ENCODE results near the gene MUC4. TPM values are rescaled to one million over a fixed set of nuclear protein-coding genes. Genes with fewer than 3 reads are reported as not detected.
A peak's percentile ranks its signal among the peaks of the same experiment; 100 is the strongest.

The MUC4 gene
- total and polyA plus RNA-seq, 9 of the 15 experiments (the other 6 are each of a cell fraction or from before 2014, with no cell fraction given) = under 0.01 to 0.21 (median 0.10) TPM; not detected in 4

DNA sequence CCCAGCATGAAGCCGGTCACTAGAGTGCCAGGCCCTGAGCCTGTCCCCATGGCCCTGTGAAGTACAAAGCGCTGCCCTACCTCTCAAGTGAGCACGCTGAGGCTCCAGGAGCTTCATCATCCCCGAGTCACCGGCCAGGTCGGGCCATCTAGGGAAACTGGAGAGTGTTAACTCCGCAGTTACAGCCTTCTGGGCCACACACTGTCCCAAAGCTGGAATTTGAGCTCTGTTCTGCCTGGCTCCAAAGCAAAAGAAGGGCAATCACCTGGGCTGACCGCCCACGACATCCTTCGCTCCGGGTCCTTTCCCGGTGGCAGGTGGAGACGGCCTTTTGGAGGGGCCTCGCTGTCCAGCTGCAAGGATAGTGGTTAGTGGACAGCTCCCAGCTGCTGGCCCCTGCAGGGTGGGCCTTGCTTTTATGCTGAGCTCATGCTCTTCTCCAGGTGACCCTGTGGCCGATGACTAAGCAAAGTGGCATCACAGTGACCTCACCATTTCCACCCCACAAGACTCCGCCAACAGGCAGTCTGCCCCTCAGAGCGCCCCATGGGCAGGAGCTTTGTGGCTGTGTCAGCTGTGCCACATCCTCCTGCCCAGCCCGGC is 3.5 kb upstream of the MUC4 start:
- Histone ChIP-seq H2AFZ (ENCODE audit: low read depth, low read length) (no peak overlapping the region), H3K9me1 (ENCODE audit: control insufficient read depth, insufficient read depth, low read length) (peaks cover 3% of the 10 kb centered on the region), H3K4me2 (ENCODE audit: insufficient read depth, low read length) (peak overlapping the region; percentile 41; the same call in 1 of the 2 replicates), H3K36me3 (ENCODE audit: control insufficient read depth, insufficient read depth, low read length) (no peaks in the 10 kb centered on the region), H3K9me3 (replicated peaks; ENCODE audit: control insufficient read depth, insufficient read depth, low read depth, low read length) (no peaks in the 10 kb centered on the region), H3K4me3 (no peak overlapping the region), H3K9ac (ENCODE audit: insufficient read depth in 1 of 2, low read depth in 2 of 2, low read length in 2 of 2) (peak overlapping the region in 1 of 2 experiments; percentile 56; a peak in 2 of 4 replicates), H3K79me2 (ENCODE audit: control insufficient read depth, insufficient read depth, low read length) (no peaks in the 10 kb centered on the region), H3K27ac (ENCODE audit: extremely low read depth, low read depth, low read length) (peak overlapping the region; percentile 41; the same call in 1 of the 3 replicates), H3K4me1 (replicated peaks in 1 of 2; ENCODE audit: control insufficient read depth in 2 of 2, insufficient read depth in 2 of 2, low read length in 2 of 2) (peaks cover 10 to 36% of the 10 kb centered on the region in 2 experiments), H4K20me1 (replicated peaks; ENCODE audit: control insufficient read depth, insufficient read depth, low read length) (no peaks in the 10 kb centered on the region), H3K27me3 (ENCODE audit: control insufficient read depth in 2 of 2, insufficient read depth in 2 of 2, low read length in 2 of 2) (peaks cover 10 to 39% of the 10 kb centered on the region in 2 experiments; a peak in 3 of 5 replicates)
- intact Hi-C loops (cut with micrococcal nuclease) (no loop called here), in situ Hi-C loops (cut with MboI) (no loop called here)
- POLR2A ChIA-PET = interaction anchor here (0.6 to 1.6 kb wide), 8 partner anchors 9 to 544 kb away, joined by 3 to 12 read pairs (median 4); no protein-coding TSS in a partner anchor
- CTCF ChIA-PET (ENCODE audit: low intra/inter-chr PET ratio) = no interaction called here
- no TSS peak for BruUV-seq (replicated peaks)
- ATAC-seq = peak; percentile 75
- 33% methylated on average over 17 of the region's 18 CpGs for WGBS (ENCODE audit: insufficient coverage, low coverage, missing lambda C conversion rate)
- FAIRE-seq = no peak
- DNase-seq (ENCODE audit: extremely low read depth in 1 of 4, low spot score in 3 of 4) = peak in 3 of 4 experiments; percentile 57 to 77 (median 73)
- TF ChIP-seq NUFIP1 (IDR thresholded peaks at IDR 0.05; ENCODE audit: partially characterized antibody) (no peak), C11orf30 (IDR thresholded peaks at IDR 0.05; ENCODE audit: low read depth) (peak; percentile 93), L3MBTL2 (IDR thresholded peaks at IDR 0.05) (peak; percentile 63), ARID1B (IDR thresholded peaks at IDR 0.05) (peak; percentile 56), SMARCE1 (IDR thresholded peaks at IDR 0.05) (peak; percentile 37; the same call in 1 of the 2 replicates), MYBL2 (IDR thresholded peaks at IDR 0.05; ENCODE audit: low read depth) (no peak), MYBL2 (CRISPR knock-in tag; IDR thresholded peaks at IDR 0.05; ENCODE audit: borderline replicate concordance) (no peak), ZKSCAN3 (CRISPR knock-in tag; IDR thresholded peaks at IDR 0.05) (no peak), NR2C2 (CRISPR knock-in tag; IDR thresholded peaks at IDR 0.05) (no peak), NR2C2 (tag; IDR thresholded peaks at IDR 0.05) (no peak), SMAD3 (CRISPR knock-in tag; conservative IDR thresholded peaks at IDR 0.05) (no peak), MYC (IDR thresholded peaks at IDR 0.05; ENCODE audit: low read depth, low read length) (no peak), MYC (CRISPR knock-in tag; IDR thresholded peaks at IDR 0.05; ENCODE audit: borderline replicate concordance, low read depth) (no peak)
- TF ChIP-seq, protein P1, sequence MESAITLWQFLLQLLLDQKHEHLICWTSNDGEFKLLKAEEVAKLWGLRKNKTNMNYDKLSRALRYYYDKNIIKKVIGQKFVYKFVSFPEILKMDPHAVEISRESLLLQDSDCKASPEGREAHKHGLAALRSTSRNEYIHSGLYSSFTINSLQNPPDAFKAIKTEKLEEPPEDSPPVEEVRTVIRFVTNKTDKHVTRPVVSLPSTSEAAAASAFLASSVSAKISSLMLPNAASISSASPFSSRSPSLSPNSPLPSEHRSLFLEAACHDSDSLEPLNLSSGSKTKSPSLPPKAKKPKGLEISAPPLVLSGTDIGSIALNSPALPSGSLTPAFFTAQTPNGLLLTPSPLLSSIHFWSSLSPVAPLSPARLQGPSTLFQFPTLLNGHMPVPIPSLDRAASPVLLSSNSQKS (CRISPR knock-in tag; IDR thresholded peaks at IDR 0.05) = no peak
- TF ChIP-seq, protein P2, sequence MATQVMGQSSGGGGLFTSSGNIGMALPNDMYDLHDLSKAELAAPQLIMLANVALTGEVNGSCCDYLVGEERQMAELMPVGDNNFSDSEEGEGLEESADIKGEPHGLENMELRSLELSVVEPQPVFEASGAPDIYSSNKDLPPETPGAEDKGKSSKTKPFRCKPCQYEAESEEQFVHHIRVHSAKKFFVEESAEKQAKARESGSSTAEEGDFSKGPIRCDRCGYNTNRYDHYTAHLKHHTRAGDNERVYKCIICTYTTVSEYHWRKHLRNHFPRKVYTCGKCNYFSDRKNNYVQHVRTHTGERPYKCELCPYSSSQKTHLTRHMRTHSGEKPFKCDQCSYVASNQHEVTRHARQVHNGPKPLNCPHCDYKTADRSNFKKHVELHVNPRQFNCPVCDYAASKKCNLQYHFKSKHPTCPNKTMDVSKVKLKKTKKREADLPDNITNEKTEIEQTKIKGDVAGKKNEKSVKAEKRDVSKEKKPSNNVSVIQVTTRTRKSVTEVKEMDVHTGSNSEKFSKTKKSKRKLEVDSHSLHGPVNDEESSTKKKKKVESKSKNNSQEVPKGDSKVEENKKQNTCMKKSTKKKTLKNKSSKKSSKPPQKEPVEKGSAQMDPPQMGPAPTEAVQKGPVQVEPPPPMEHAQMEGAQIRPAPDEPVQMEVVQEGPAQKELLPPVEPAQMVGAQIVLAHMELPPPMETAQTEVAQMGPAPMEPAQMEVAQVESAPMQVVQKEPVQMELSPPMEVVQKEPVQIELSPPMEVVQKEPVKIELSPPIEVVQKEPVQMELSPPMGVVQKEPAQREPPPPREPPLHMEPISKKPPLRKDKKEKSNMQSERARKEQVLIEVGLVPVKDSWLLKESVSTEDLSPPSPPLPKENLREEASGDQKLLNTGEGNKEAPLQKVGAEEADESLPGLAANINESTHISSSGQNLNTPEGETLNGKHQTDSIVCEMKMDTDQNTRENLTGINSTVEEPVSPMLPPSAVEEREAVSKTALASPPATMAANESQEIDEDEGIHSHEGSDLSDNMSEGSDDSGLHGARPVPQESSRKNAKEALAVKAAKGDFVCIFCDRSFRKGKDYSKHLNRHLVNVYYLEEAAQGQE (IDR thresholded peaks at IDR 0.05; ENCODE audit: borderline replicate concordance) = peak; percentile 88
- TF ChIP-seq, protein P2 (CRISPR knock-in tag; IDR thresholded peaks at IDR 0.05; ENCODE audit: low read depth) = no peak

All from K562 (cell line).